ENCODE measurements around the gene BCAP31. TPM values are rescaled to one million over a fixed set of nuclear protein-coding genes. Genes with fewer than 3 reads are reported as not detected.
"Not testable (repeated sequence)": the region's sequence is repeated elsewhere in the genome, so short reads cannot be mapped to it uniquely, and the experiment has no call there.

The BCAP31 gene
- total and polyA plus RNA-seq, 10 donors: 77.3 to 173 (median 134) TPM

GRCh38 chrX:153685156-153685536, 39.0 kb downstream of the BCAP31 start:
- 56 to 66% (median 59%) methylated on average over 7 to 21 of the region's 21 CpGs for WGBS, 5 donors
- H3K4me1 ChIP-seq: peaks cover 0 to 23% (median 2%) of the 10 kb centered on the region in 6 donors
- no peak overlapping the region for H3K4me3 ChIP-seq
- peaks cover 0 to 57% (median 6%) of the 10 kb centered on the region in 7 donors for H3K27me3 ChIP-seq (replicated peaks in 1 of 7)
- no peaks in the 10 kb centered on the region for H3K36me3 ChIP-seq
- peaks cover 0 to 4% (median 0%) of the 10 kb centered on the region in 8 donors for H3K9me3 ChIP-seq
- no peak overlapping the region for H3K27ac ChIP-seq
- TF ChIP-seq POLR2AphosphoS5 (IDR thresholded peaks at IDR 0.05) (no peak), POLR2A (IDR thresholded peaks at IDR 0.05) (no peak), CTCF (IDR thresholded peaks at IDR 0.05 in 8 of 11, conservative IDR thresholded peaks at IDR 0.05 in 3 of 11) (no peak)
- intact Hi-C loops (cut with DNase I; ENCODE audit: low total_unique reads): no loop called here
- DNase-seq: peak; percentile 58

- H3K27me3 ChIP-seq (replicated peaks in 1 of 7): peaks cover 0 to 51% (median 6%) of the 10 kb centered on the region in 7 donors
- intact Hi-C loops (cut with DNase I; ENCODE audit: low total_unique reads): no loop called here
- DNase-seq: peak; percentile 40
- H3K4me1 ChIP-seq: peaks cover 0 to 19% (median 2%) of the 10 kb centered on the region in 6 donors
- H3K36me3 ChIP-seq: no peaks in the 10 kb centered on the region
- peaks cover 0 to 4% (median 0%) of the 10 kb centered on the region in 8 donors for H3K9me3 ChIP-seq
- 42 to 54% (median 50%) methylated on average over 12 to 21 of the region's 21 CpGs for WGBS, 5 donors
- H3K27ac ChIP-seq: no peak overlapping the region
- TF ChIP-seq POLR2A (IDR thresholded peaks at IDR 0.05) (no peak), POLR2AphosphoS5 (IDR thresholded peaks at IDR 0.05) (no peak), CTCF (IDR thresholded peaks at IDR 0.05 in 8 of 11, conservative IDR thresholded peaks at IDR 0.05 in 3 of 11) (no peak)
- no peak overlapping the region for H3K4me3 ChIP-seq
Measured at GRCh38 chrX:153684467-153685155, 39.6 kb downstream of the BCAP31 start.

GRCh38 chrX:153683486-153683885, 40.7 kb downstream of the BCAP31 start:
- peaks cover 0 to 40% (median 6%) of the 10 kb centered on the region in 7 donors for H3K27me3 ChIP-seq (replicated peaks in 1 of 7)
- H3K4me1 ChIP-seq; H3K27ac ChIP-seq; intact Hi-C loops (cut with DNase I; ENCODE audit: low total_unique reads); H3K36me3 ChIP-seq; H3K9me3 ChIP-seq; H3K4me3 ChIP-seq: not testable (repeated sequence)
- 94 to 98% (median 95%) methylated on average over 4 to 8 of the region's 8 CpGs for WGBS, 5 donors
- DNase-seq: peak; percentile 24

- no peaks in the 10 kb centered on the region for H3K4me1 ChIP-seq
- 56 to 77% (median 72%) methylated on average over 8 to 12 of the region's 12 CpGs for WGBS, 5 donors
- H3K27me3 ChIP-seq (replicated peaks in 1 of 7): peaks cover 0 to 30% (median 6%) of the 10 kb centered on the region in 7 donors
- H3K4me3 ChIP-seq: no peak overlapping the region
- no peak overlapping the region for H3K27ac ChIP-seq
- intact Hi-C loops (cut with DNase I; ENCODE audit: low total_unique reads): no loop called here
- TF ChIP-seq CTCF (IDR thresholded peaks at IDR 0.05 in 8 of 11, conservative IDR thresholded peaks at IDR 0.05 in 3 of 11) (no peak), POLR2A (IDR thresholded peaks at IDR 0.05) (no peak), POLR2AphosphoS5 (IDR thresholded peaks at IDR 0.05) (no peak)
- H3K9me3 ChIP-seq: peaks cover 0 to 4% (median 0%) of the 10 kb centered on the region in 8 donors
- H3K36me3 ChIP-seq: no peaks in the 10 kb centered on the region
- DNase-seq: peak; percentile 61
Measured at GRCh38 chrX:153681175-153681574, 43.0 kb downstream of the BCAP31 start.
